Measurements from ENCODE around the gene FBXL16.

The FBXL16 gene

DNA sequence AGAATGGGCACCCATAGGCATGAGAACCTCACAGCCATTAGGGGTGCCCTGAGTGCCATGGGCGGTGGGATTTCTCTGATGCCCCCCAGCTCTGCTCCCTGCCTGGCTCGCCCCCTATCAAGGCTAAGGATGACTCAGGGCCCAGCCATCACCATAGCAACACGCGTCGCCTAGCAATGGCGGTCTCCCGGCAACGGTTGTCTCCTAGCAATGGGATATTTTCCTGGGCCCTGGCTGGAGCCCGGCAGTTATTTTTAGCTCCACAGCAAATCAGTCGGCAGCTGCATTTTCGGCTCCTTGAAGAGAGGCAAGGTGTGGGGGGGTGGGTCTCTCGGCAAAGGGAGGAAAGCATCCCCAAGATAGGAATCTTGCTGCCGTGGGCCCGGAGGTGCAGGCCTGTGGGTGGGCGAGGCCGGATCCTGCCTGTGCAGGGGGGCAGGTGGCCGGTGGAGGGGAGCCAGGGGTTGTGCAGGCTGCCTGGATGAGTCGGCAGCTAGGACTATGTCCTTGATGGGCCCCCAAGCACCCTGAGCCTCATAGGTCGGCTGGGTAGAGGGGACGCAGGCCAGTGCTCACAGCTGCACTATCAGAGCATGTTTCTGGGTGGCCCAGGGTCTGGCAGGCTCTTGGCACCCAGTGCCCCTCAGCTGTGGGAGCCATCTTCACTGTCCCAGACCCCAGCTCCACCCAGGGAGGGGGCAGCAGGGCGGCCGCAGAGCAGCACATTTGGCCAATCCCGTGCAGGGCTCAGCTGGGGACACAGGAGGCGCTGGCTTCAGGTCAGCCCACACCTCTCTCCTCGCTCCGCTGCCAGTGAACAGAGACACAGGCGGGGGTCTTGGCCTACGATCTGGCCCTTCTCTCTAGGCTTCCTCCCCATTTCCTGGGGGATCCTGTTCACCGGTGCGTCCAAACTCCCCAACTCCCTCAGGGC is 4.2 kb upstream of the FBXL16 start:
- Histone ChIP-seq H3K4me3 (ENCODE audit: low read depth in 1 of 5, low read length in 5 of 5) (no peak overlapping the region), H3K9me3 (ENCODE audit: control insufficient read depth in 5 of 5, low read length in 5 of 5) (no peaks in the 10 kb centered on the region), H3K27ac (ENCODE audit: low read depth, low read length) (no peak overlapping the region), H3K27me3 (ENCODE audit: control insufficient read depth in 5 of 5, insufficient read depth in 4 of 5, low read length in 5 of 5) (peaks cover 49 to 60% (median 53%) of the 10 kb centered on the region in 5 donors), H3K36me3 (ENCODE audit: control insufficient read depth in 5 of 5, insufficient read depth in 5 of 5, low read length in 5 of 5) (no peaks in the 10 kb centered on the region), H3K4me1 (ENCODE audit: control insufficient read depth in 5 of 5, insufficient read depth in 5 of 5, low read length in 5 of 5) (peaks cover 0 to 14% (median 6%) of the 10 kb centered on the region in 5 donors), H3K9ac (ENCODE audit: low read length in 5 of 5) (no peak overlapping the region)

DNA sequence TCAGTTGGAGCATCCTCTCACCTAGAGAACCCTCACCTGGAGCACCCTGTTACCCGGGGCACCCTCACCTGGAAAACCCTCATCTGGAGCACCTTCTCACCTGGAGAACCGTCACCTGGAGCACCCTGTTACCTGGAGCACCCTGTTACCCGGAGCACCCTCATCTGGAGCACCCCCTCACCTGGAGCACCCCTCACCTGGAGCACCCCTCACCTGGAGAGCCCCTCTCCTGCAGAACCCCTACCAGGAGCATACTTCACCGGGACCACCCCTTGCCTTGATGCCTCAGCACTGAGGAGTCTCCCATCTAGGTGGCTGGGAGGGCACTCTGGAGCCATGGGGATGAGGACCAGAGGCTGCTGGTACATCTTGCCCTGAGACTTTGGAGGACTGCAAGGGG is 3.4 kb upstream of the FBXL16 start:
- Histone ChIP-seq H3K4me3 (ENCODE audit: low read depth in 1 of 5, low read length in 5 of 5) (no peak overlapping the region), H3K27ac (ENCODE audit: low read depth, low read length) (no peak overlapping the region), H3K36me3 (ENCODE audit: control insufficient read depth in 5 of 5, insufficient read depth in 5 of 5, low read length in 5 of 5) (no peaks in the 10 kb centered on the region), H3K9me3 (ENCODE audit: control insufficient read depth in 5 of 5, low read length in 5 of 5) (no peaks in the 10 kb centered on the region), H3K4me1 (ENCODE audit: control insufficient read depth in 5 of 5, insufficient read depth in 5 of 5, low read length in 5 of 5) (peaks cover 0 to 6% (median 0%) of the 10 kb centered on the region in 5 donors), H3K27me3 (ENCODE audit: control insufficient read depth in 5 of 5, insufficient read depth in 4 of 5, low read length in 5 of 5) (peaks cover 58 to 69% (median 62%) of the 10 kb centered on the region in 5 donors), H3K9ac (ENCODE audit: low read length in 5 of 5) (no peak overlapping the region)

DNA sequence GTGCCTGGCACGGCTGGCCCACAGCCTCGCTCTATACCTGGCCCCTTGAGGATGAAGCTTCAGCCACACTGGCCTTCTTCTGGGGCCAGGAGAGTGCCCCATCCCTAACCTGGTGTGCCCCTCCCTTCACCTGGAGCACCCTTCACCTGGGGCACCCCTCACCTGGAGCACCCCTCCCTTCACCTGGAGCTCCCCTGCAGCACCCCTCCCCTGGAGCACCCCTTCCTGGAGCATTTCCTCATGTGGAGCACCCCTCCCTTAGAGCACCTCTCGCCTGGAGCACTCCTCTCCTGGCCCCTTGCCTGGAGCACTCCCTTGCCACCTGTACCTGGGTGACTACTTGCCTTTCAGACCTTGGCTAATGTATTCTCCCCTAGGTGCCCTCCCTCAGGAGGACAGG is 2.4 kb upstream of the FBXL16 start:
- Histone ChIP-seq H3K9ac (ENCODE audit: low read length in 5 of 5) (no peak overlapping the region), H3K27ac (ENCODE audit: low read depth, low read length) (no peak overlapping the region), H3K27me3 (ENCODE audit: control insufficient read depth in 5 of 5, insufficient read depth in 4 of 5, low read length in 5 of 5) (peaks cover 67 to 78% (median 72%) of the 10 kb centered on the region in 5 donors)

DNA sequence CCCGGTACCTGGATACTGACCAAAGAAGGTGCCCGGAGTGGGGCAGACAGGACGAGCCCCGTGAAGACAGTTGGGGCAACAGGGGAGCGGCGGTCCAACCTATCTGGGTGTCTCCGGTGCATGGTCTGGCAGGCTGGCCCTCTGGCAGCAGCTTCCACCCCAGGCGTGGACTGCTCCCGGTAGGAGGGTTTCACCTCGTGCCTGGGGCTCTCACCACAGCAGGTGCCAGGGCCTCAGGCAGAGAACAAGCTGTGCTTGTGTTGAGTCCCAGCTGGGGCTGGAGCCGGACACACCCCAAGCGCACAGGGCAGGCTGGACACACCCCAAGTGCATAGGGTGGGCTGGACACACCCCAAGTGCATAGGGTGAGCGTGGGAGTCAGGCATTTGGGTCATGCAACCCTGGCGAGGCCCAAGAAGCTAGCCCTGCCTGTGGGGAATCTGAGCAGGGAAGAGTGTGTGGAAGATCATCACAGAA is 1.5 kb upstream of the FBXL16 start:
- H3K36me3 ChIP-seq (ENCODE audit: control insufficient read depth in 5 of 5, insufficient read depth in 5 of 5, low read length in 5 of 5), result no peaks in the 10 kb centered on the region
- H3K9ac ChIP-seq (ENCODE audit: low read length in 5 of 5), result no peak overlapping the region
- no peaks in the 10 kb centered on the region for H3K9me3 ChIP-seq (ENCODE audit: control insufficient read depth in 5 of 5, low read length in 5 of 5)
- H3K4me3 ChIP-seq (ENCODE audit: low read depth in 1 of 5, low read length in 5 of 5), result no peak overlapping the region
- H3K27me3 ChIP-seq (ENCODE audit: control insufficient read depth in 5 of 5, insufficient read depth in 4 of 5, low read length in 5 of 5), result peaks cover 74 to 87% (median 79%) of the 10 kb centered on the region in 5 donors
- peaks cover 0 to 5% (median 0%) of the 10 kb centered on the region in 5 donors for H3K4me1 ChIP-seq (ENCODE audit: control insufficient read depth in 5 of 5, insufficient read depth in 5 of 5, low read length in 5 of 5)
- no peak overlapping the region for H3K27ac ChIP-seq (ENCODE audit: low read depth, low read length)

More for the DNA sequence above, 2.4 kb upstream of the FBXL16 start:
- no peaks in the 10 kb centered on the region for H3K36me3 ChIP-seq (ENCODE audit: control insufficient read depth in 5 of 5, insufficient read depth in 5 of 5, low read length in 5 of 5)
- no peaks in the 10 kb centered on the region for H3K9me3 ChIP-seq (ENCODE audit: control insufficient read depth in 5 of 5, low read length in 5 of 5)
- no peak overlapping the region for H3K4me3 ChIP-seq (ENCODE audit: low read depth in 1 of 5, low read length in 5 of 5)
- H3K4me1 ChIP-seq (ENCODE audit: control insufficient read depth in 5 of 5, insufficient read depth in 5 of 5, low read length in 5 of 5), result peaks cover 0 to 5% (median 0%) of the 10 kb centered on the region in 5 donors

DNA sequence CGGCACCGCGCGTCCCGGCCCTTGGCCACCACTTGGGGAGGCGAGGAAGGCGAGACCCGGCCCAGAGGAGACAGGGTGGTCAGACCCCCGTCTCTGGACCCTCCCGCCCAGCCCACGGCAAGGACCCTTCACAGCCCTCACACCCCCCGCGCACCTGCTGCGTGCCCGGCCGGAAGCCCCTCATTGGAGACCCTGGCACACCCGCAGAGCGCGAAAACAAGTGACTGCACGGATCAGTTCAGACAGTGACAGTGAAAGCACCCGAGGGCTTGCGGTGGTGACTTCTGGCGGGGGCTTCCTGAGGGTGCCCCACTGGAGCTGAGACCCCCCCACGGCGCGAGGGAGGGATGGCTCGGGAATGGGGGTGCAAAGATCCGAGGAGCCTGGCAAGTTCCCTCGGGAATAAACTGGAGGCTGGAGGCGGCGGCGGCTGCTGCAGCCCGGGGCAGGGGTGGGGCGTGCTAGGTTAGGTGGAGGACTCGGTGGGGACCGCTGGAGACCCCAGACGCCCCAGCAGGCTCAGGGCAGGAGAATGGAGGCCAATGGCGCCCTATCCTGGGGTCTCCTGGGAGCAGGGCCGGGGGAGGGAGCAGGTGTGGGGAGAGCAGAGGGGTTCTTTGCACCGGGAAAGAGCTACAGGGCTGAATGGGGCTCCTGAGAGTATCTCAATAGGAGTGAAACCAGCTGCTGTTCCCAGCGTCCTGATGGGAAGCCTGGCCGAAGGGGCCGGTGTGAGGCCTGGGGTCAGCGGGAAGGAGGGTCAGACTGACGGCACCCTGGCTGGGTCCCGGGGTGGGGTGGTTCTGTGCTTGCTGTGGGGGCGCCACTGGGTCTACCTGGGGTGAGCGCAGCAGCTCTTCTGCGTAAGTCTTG is 824 bp upstream of the FBXL16 start:
- Histone ChIP-seq H3K36me3 (ENCODE audit: control insufficient read depth in 5 of 5, insufficient read depth in 5 of 5, low read length in 5 of 5) (no peaks in the 10 kb centered on the region), H3K27ac (ENCODE audit: low read depth, low read length) (no peak overlapping the region), H3K9ac (ENCODE audit: low read length in 5 of 5) (no peak overlapping the region), H3K4me1 (ENCODE audit: control insufficient read depth in 5 of 5, insufficient read depth in 5 of 5, low read length in 5 of 5) (peaks cover 0 to 5% (median 0%) of the 10 kb centered on the region in 5 donors), H3K9me3 (ENCODE audit: control insufficient read depth in 5 of 5, low read length in 5 of 5) (no peaks in the 10 kb centered on the region), H3K4me3 (ENCODE audit: low read depth in 1 of 5, low read length in 5 of 5) (no peak overlapping the region), H3K27me3 (ENCODE audit: control insufficient read depth in 5 of 5, insufficient read depth in 4 of 5, low read length in 5 of 5) (peaks cover 81 to 92% (median 83%) of the 10 kb centered on the region in 5 donors)

DNA sequence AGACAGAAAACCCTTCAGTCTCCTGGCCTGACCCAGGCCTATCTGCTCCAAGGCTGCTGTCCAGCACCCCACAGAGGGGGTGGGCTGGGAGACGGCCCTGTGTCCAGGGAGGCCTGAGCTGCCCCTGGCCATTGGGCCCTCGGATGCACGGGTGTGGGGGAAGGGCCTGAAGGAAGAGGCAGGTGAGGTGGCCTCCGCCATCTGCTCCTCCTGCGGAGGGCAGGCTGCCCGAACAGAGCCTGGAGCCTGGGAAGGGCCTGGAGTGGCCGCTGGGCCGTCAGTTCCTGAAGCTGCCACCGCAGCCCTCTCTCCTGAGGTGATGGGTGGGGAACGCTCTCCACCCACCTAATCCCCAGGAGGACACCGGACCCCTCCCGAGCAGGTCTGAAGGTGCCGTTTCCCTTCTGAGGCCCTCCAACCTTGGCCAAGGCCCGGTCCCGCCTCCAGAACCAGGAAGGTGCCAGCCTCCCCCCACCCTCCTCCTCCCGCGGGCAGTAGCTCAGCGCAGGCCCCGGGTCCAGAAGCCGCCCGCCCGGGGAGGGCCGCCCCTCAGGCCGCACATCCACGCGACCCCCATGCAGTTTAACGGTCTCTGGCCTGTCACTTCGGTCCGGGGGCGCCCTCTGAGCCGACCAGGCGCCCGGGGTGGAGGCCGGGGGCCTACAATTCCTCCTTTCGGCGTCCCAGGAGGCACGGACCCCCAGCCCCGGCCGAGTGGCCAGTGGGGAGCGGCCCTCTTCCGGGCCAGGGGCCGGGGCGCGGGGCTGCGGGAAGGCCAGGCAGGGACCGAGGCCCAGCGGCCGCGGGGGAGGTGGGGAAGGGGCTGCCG is 835 bp downstream of the FBXL16 start:
- no peak overlapping the region for H3K9ac ChIP-seq (ENCODE audit: low read length in 5 of 5)

DNA sequence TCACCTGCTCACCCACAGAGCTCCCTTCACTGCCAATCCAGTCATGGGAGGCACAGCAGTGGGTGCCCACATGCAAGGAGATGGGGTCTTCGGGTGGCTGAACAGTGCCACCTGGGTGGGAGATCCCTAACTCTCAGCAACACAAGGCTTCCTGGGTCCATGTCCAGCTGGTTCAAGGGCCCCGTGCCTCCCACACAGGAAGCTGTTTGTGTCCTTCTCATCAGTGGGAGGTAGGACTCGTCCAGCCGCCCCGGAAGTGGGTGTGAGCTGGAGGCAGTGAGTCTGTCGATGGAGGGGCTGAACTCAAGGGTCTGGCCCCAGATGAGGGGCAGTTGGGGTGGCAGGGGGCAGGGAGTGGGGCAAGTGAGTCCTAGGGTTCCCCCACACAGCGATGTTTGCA is 1.6 kb downstream of the FBXL16 start:
- Histone ChIP-seq H3K27me3 (ENCODE audit: control insufficient read depth in 5 of 5, insufficient read depth in 4 of 5, low read length in 5 of 5) (peaks cover 72 to 88% (median 76%) of the 10 kb centered on the region in 5 donors), H3K9me3 (ENCODE audit: control insufficient read depth in 5 of 5, low read length in 5 of 5) (no peaks in the 10 kb centered on the region), H3K4me1 (ENCODE audit: control insufficient read depth in 5 of 5, insufficient read depth in 5 of 5, low read length in 5 of 5) (peaks cover 0 to 5% (median 3%) of the 10 kb centered on the region in 5 donors), H3K4me3 (ENCODE audit: low read depth in 1 of 5, low read length in 5 of 5) (no peak overlapping the region), H3K9ac (ENCODE audit: low read length in 5 of 5) (no peak overlapping the region), H3K27ac (ENCODE audit: low read depth, low read length) (no peak overlapping the region), H3K36me3 (ENCODE audit: control insufficient read depth in 5 of 5, insufficient read depth in 5 of 5, low read length in 5 of 5) (no peaks in the 10 kb centered on the region)

More for the DNA sequence above, 835 bp downstream of the FBXL16 start:
- Histone ChIP-seq H3K9me3 (ENCODE audit: control insufficient read depth in 5 of 5, low read length in 5 of 5) (no peaks in the 10 kb centered on the region), H3K27ac (ENCODE audit: low read depth, low read length) (no peak overlapping the region), H3K4me1 (ENCODE audit: control insufficient read depth in 5 of 5, insufficient read depth in 5 of 5, low read length in 5 of 5) (peaks cover 0 to 5% (median 3%) of the 10 kb centered on the region in 5 donors), H3K36me3 (ENCODE audit: control insufficient read depth in 5 of 5, insufficient read depth in 5 of 5, low read length in 5 of 5) (no peaks in the 10 kb centered on the region), H3K4me3 (ENCODE audit: low read depth in 1 of 5, low read length in 5 of 5) (no peak overlapping the region), H3K27me3 (ENCODE audit: control insufficient read depth in 5 of 5, insufficient read depth in 4 of 5, low read length in 5 of 5) (peaks cover 76 to 88% (median 79%) of the 10 kb centered on the region in 5 donors)

DNA sequence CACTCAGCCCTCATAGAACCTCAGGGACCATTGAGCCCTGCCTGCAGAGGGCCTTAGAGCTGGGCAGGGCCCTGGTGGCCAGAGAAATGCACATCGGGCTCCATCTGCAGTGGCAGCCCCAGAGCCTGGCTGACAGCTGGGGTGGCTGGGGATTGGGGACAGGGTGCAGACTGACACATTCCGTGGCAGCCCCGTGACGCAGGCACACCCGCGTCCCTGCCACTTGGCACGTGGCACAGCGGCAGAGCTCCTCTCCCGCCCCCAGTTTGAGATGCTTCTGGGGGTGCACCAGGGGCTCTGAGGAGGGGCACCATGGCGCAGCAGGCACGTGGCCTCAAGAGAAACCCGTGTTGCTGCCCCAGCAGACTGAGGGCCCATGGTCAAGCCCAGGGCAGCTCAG is 2.2 kb downstream of the FBXL16 start:
- no peaks in the 10 kb centered on the region for H3K36me3 ChIP-seq (ENCODE audit: control insufficient read depth in 5 of 5, insufficient read depth in 5 of 5, low read length in 5 of 5)
- no peaks in the 10 kb centered on the region for H3K9me3 ChIP-seq (ENCODE audit: control insufficient read depth in 5 of 5, low read length in 5 of 5)
- no peak overlapping the region for H3K27ac ChIP-seq (ENCODE audit: low read depth, low read length)
- H3K27me3 ChIP-seq (ENCODE audit: control insufficient read depth in 5 of 5, insufficient read depth in 4 of 5, low read length in 5 of 5), result peaks cover 66 to 84% (median 70%) of the 10 kb centered on the region in 5 donors
- H3K4me1 ChIP-seq (ENCODE audit: control insufficient read depth in 5 of 5, insufficient read depth in 5 of 5, low read length in 5 of 5), result peaks cover 0 to 5% (median 3%) of the 10 kb centered on the region in 5 donors
- H3K9ac ChIP-seq (ENCODE audit: low read length in 5 of 5), result no peak overlapping the region
- H3K4me3 ChIP-seq (ENCODE audit: low read depth in 1 of 5, low read length in 5 of 5), result no peak overlapping the region

DNA sequence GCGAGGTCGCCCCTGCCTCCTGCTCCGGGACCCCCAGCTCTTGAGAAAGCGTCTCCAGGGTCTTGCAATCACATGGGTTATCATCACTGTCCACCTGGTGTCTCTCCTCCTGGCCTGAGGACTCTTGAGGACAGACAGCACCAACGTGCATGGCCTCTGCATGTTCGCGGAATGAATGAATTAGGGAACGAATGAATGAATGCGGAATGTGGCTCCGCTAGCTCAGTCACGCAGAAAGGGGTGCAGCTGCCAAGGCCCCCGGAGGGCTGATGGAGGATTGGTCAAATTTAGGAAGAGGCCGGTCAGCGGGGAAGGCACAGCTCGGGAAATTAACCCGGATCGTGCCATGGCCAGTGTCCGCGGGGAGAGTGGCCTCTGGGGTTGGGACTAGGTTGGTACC is 3.3 kb downstream of the FBXL16 start:
- H3K36me3 ChIP-seq (ENCODE audit: control insufficient read depth in 5 of 5, insufficient read depth in 5 of 5, low read length in 5 of 5), result no peaks in the 10 kb centered on the region
- H3K27me3 ChIP-seq (ENCODE audit: control insufficient read depth in 5 of 5, insufficient read depth in 4 of 5, low read length in 5 of 5), result peaks cover 57 to 76% (median 63%) of the 10 kb centered on the region in 5 donors
- peaks cover 0 to 5% (median 3%) of the 10 kb centered on the region in 5 donors for H3K4me1 ChIP-seq (ENCODE audit: control insufficient read depth in 5 of 5, insufficient read depth in 5 of 5, low read length in 5 of 5)
- no peaks in the 10 kb centered on the region for H3K9me3 ChIP-seq (ENCODE audit: control insufficient read depth in 5 of 5, low read length in 5 of 5)
- no peak overlapping the region for H3K4me3 ChIP-seq (ENCODE audit: low read depth in 1 of 5, low read length in 5 of 5)
- no peak overlapping the region for H3K9ac ChIP-seq (ENCODE audit: low read length in 5 of 5)
- no peak overlapping the region for H3K27ac ChIP-seq (ENCODE audit: low read depth, low read length)

Data from subcutaneous abdominal adipose tissue (tissue), 5 donors.